Smooth muscle cell (in vitro differentiated cells): ENCODE data around the gene LOXL4. TPM values are rescaled to one million over a fixed set of nuclear protein-coding genes. Genes with fewer than 3 reads are reported as not detected.

Experiments used
- DNase-seq: peaks from one replicate; lab custom pipeline; 2025; ENCODE audit not compliant: unreplicated experiment; lab: John Stamatoyannopoulos, UW
- H2AFZ ChIP-seq: fragments of 200-600 bp; sonication (generic); 2 replicates; pipeline ENCODE4 v1.6.0; 2016; ENCODE audit warnings: antibody characterized with exemption, low read depth, mild to moderate bottlenecking
- H3F3A ChIP-seq: fragments of 200-600 bp; sonication (generic); 2 replicates; pipeline ENCODE4 v1.6.0; 2017; ENCODE audit warnings: antibody characterized with exemption, low read depth
- H3K27ac ChIP-seq: fragments of 200-600 bp; sonication (generic); 2 replicates; pipeline ENCODE4 v1.5.1; 2016; ENCODE audit warnings: low read depth, mild to moderate bottlenecking
- H3K27me3 ChIP-seq: fragments of 200-600 bp; sonication (generic); 2 replicates; pipeline ENCODE4 v1.6.1; 2016; ENCODE audit warnings: low read depth, mild to moderate bottlenecking
- H3K36me3 ChIP-seq: fragments of 200-600 bp; sonication (generic); 2 replicates; pipeline ENCODE4 v1.5.1; 2016; ENCODE audit warnings: low read depth
- H3K4me1 ChIP-seq: fragments of 200-600 bp; sonication (generic); 2 replicates; pipeline ENCODE4 v1.5.1; 2016; ENCODE audit warnings: low read depth
- H3K4me2 ChIP-seq: fragments of 200-600 bp; sonication (generic); 2 replicates; pipeline ENCODE4 v1.6.0; 2016; ENCODE audit warnings: mild to moderate bottlenecking
- H3K4me3 ChIP-seq: fragments of 200-600 bp; sonication (generic); 2 replicates; pipeline ENCODE4 v1.5.1; 2016; ENCODE audit warnings: mild to moderate bottlenecking
- H3K79me2 ChIP-seq: fragments of 200-600 bp; sonication (generic); 2 replicates; pipeline ENCODE4 v1.6.0; 2016; ENCODE audit warnings: low read depth, mild to moderate bottlenecking
- H3K9ac ChIP-seq: fragments of 200-600 bp; sonication (generic); 2 replicates; pipeline ENCODE4 v1.6.0; 2016; ENCODE audit warnings: low read depth
- H3K9me3 ChIP-seq: fragments of 200-600 bp; sonication (generic); replicated peaks from 2 replicates; pipeline ENCODE4 v1.5.1; 2016; ENCODE audit warnings: low read depth
- H4K20me1 ChIP-seq: fragments of 200-600 bp; sonication (generic); 2 replicates; pipeline ENCODE4 v1.6.0; 2016; ENCODE audit warnings: low read depth
- CTCF ChIP-seq: fragments of 200-600 bp; sonication (generic); IDR thresholded peaks from 2 replicates; pipeline ENCODE4 v1.5.1; 2017; ENCODE audit warnings: borderline replicate concordance, mild to moderate bottlenecking, antibody characterized with exemption; ENCODE audit not compliant: insufficient read depth, poor library complexity, severe bottlenecking
- WGBS: methylation state at CpG from one replicate; pipeline ENCODE4 v1.1.7; 2016; ENCODE audit warnings: low lambda C conversion rate; 5-methylcytosine and 5-hydroxymethylcytosine counted together
- polyA plus RNA-seq: library from polyadenylated mRNA; unstranded; fragments of >200 nt; fragmentation: Nextera tagmentation; extraction: Ambion mirVana; gene quantifications from 2 replicates; pipeline ENCODE4 v1.2.1, GENCODE V29; 2016
- total RNA-seq: library from RNA; depleted of rRNA; stranded (reverse); fragments of >200 nt; gene quantifications from 2 replicates; pipeline ENCODE4 v1.2.3, GENCODE V29; 2014

LOXL4 gene
- total and polyA plus RNA-seq, 2 experiments from 2014 or later, result 19.8 to 60.2 TPM

GRCh38 chr10:98201760-98202159, 66.2 kb downstream of the LOXL4 start:
- H3K4me2 ChIP-seq, result no peak overlapping the region
- no peaks in the 10 kb centered on the region for H3K27me3 ChIP-seq
- no peak for TF ChIP-seq CTCF
- no peak overlapping the region for H3K27ac ChIP-seq
- H3F3A ChIP-seq, result no peaks in the 10 kb centered on the region
- H3K4me3 ChIP-seq, result no peak overlapping the region
- peaks cover 88% of the 10 kb centered on the region for H4K20me1 ChIP-seq
- no peaks in the 10 kb centered on the region for H3K4me1 ChIP-seq
- H3K9me3 ChIP-seq, result no peaks in the 10 kb centered on the region
- DNase-seq, result no peak
- no peak overlapping the region for H3K9ac ChIP-seq
- peaks cover 10% of the 10 kb centered on the region for H3K79me2 ChIP-seq
- no peak overlapping the region for H2AFZ ChIP-seq
- no peaks in the 10 kb centered on the region for H3K36me3 ChIP-seq
- 92% methylated on average over 5 of the region's 5 CpGs for WGBS

Other genes starting within 250 kb of the LOXL4 start
- gene CRTAC1, start 237.6 kb downstream of the LOXL4 start, total RNA-seq, result 0.31 TPM in 1 of 2 replicates, not detected in the other
- gene CRTAC1, start 237.6 kb downstream of the LOXL4 start, polyA plus RNA-seq, result 0.65 and 1.1 TPM in 2 replicates
- 11.4 and 18.0 TPM in 2 replicates for gene R3HCC1L, start 133.5 kb downstream of the LOXL4 start, total RNA-seq
- gene R3HCC1L, start 133.5 kb downstream of the LOXL4 start, polyA plus RNA-seq, result 12.2 and 18.1 TPM in 2 replicates
- gene PYROXD2, start 147.0 kb upstream of the LOXL4 start, total RNA-seq, result 3.6 and 51.9 TPM in 2 replicates
- 6.1 and 7.9 TPM in 2 replicates for gene PYROXD2, start 147.0 kb upstream of the LOXL4 start, polyA plus RNA-seq
- gene HPS1, start 178.7 kb upstream of the LOXL4 start, total RNA-seq, result 9.6 and 11.5 TPM in 2 replicates
- gene HPS1, start 178.7 kb upstream of the LOXL4 start, polyA plus RNA-seq, result 35.6 and 40.7 TPM in 2 replicates